OCI-M1 (cell line): Measurements from ENCODE around the gene COL15A1.

ENCODE experiments used
- DNase-seq: peaks from one replicate; lab custom pipeline; 2025; lab: John Stamatoyannopoulos, UW

COL15A1 gene

GRCh38 chr9:98973171-98973570 is 29.5 kb downstream of the COL15A1 start:
- DNase-seq = no peak

GRCh38 chr9:98973576-98973975 is 29.9 kb downstream of the COL15A1 start:
- no peak for DNase-seq

GRCh38 chr9:98974106-98974505 is 30.4 kb downstream of the COL15A1 start:
- DNase-seq = no peak

- no peak for DNase-seq
These were observed 30.8 kb downstream of the COL15A1 start for GRCh38 chr9:98974554-98974953.

- peak; percentile 84 for DNase-seq
These were observed 31.4 kb downstream of the COL15A1 start for GRCh38 chr9:98974994-98975712.

- no peak for DNase-seq
These were observed 32.1 kb downstream of the COL15A1 start for GRCh38 chr9:98975838-98976237.

- no peak for DNase-seq
These were observed 33.6 kb downstream of the COL15A1 start for GRCh38 chr9:98977246-98977714.

- DNase-seq = no peak
These were observed 34.1 kb downstream of the COL15A1 start for GRCh38 chr9:98977813-98978212.

- no peak for DNase-seq
These were observed 34.5 kb downstream of the COL15A1 start for GRCh38 chr9:98978231-98978681.

GRCh38 chr9:98980291-98980690 is 36.6 kb downstream of the COL15A1 start:
- DNase-seq = no peak

- no peak for DNase-seq
These were observed 39.9 kb downstream of the COL15A1 start for GRCh38 chr9:98983295-98984268.

- DNase-seq = no peak
These were observed 41.9 kb downstream of the COL15A1 start for GRCh38 chr9:98985596-98985995.

- no peak for DNase-seq
These were observed 43.4 kb downstream of the COL15A1 start for GRCh38 chr9:98986866-98987651.

GRCh38 chr9:98989036-98990000 is 45.6 kb downstream of the COL15A1 start:
- peak; percentile 6 for DNase-seq

GRCh38 chr9:98990181-98990870 is 46.6 kb downstream of the COL15A1 start:
- DNase-seq = no peak

GRCh38 chr9:98992107-98992884 is 48.6 kb downstream of the COL15A1 start:
- DNase-seq = no peak

GRCh38 chr9:98992885-98993569 is 49.3 kb downstream of the COL15A1 start:
- no peak for DNase-seq

GRCh38 chr9:98993570-98993945 is 49.9 kb downstream of the COL15A1 start:
- peak; percentile 7 for DNase-seq
